Keratinocyte (primary cell): ENCODE results near the gene SSBP4. TPM values are rescaled to one million over a fixed set of nuclear protein-coding genes. Genes with fewer than 3 reads are reported as not detected.

Experiments
- DNase-seq: peaks from one replicate; pipeline ENCODE4 v3.0.0-alpha.2; 2011; ENCODE audit warnings: low read depth, missing footprints, low spot score
- FAIRE-seq: peaks from 2 replicates; lab custom pipeline; 2011; peaks lifted over from hg19 to GRCh38; lab: Jason Lieb, UNC
- H2AFZ ChIP-seq: 2 replicates; pipeline ENCODE4 v1.6.0; 2012; ENCODE audit warnings: low read length, control low read depth, inconsistent platforms; ENCODE audit not compliant: control insufficient read depth
- H3K27ac ChIP-seq: 2 replicates; pipeline ENCODE4 v1.5.1; 2011; ENCODE audit warnings: low read length; ENCODE audit not compliant: control insufficient read depth, insufficient read depth
- H3K27me3 ChIP-seq: 3 replicates; pipeline ENCODE4 v1.6.0; 2011; ENCODE audit warnings: low read length; ENCODE audit not compliant: control insufficient read depth, insufficient read depth; ENCODE audit errors: extremely low read depth
- H3K36me3 ChIP-seq, 2 experiments: 2 replicates in 1 of 2; 3 replicates in 1 of 2; pipeline ENCODE4 v1.5.1; 2011; ENCODE audit warnings: low read length in 2 of 2, mild to moderate bottlenecking in 1 of 2; ENCODE audit not compliant: control insufficient read depth in 2 of 2, insufficient read depth in 2 of 2; ENCODE audit errors: extremely low read depth in 1 of 2
- H3K4me1 ChIP-seq: 3 replicates; pipeline ENCODE4 v1.5.1; 2011; ENCODE audit warnings: low read length; ENCODE audit not compliant: control insufficient read depth, insufficient read depth; ENCODE audit errors: extremely low read depth
- H3K4me2 ChIP-seq: 3 replicates; pipeline ENCODE4 v1.6.0; 2011; ENCODE audit warnings: low read depth, low read length; ENCODE audit not compliant: control insufficient read depth, insufficient read depth; ENCODE audit errors: extremely low read depth
- H3K4me3 ChIP-seq, 3 experiments: fragments of 200-600 bp in 1 of 3; sonication (generic) in 1 of 3; 2 replicates in 2 of 3; 3 replicates in 1 of 3; pipeline ENCODE4 v1.5.1; 2011 to 2016; ENCODE audit warnings: low read length in 3 of 3, mild to moderate bottlenecking in 3 of 3, control low read depth in 2 of 3, inconsistent platforms in 1 of 3, low read depth in 1 of 3, mixed read lengths in 1 of 3, mixed run types in 1 of 3, moderate library complexity in 1 of 3; ENCODE audit not compliant: control insufficient read depth in 2 of 3, insufficient read depth in 2 of 3; ENCODE audit errors: extremely low read depth in 1 of 3
- H3K79me2 ChIP-seq: 2 replicates; pipeline ENCODE4 v1.6.0; 2012; ENCODE audit warnings: low read length; ENCODE audit not compliant: control insufficient read depth, insufficient read depth
- H3K9ac ChIP-seq: 3 replicates; pipeline ENCODE4 v1.6.0; 2011; ENCODE audit warnings: low read length; ENCODE audit not compliant: control insufficient read depth, insufficient read depth; ENCODE audit errors: extremely low read depth
- H3K9me1 ChIP-seq: 3 replicates; pipeline ENCODE4 v1.6.0; 2011; ENCODE audit warnings: low read length; ENCODE audit not compliant: control insufficient read depth, insufficient read depth; ENCODE audit errors: extremely low read depth
- H3K9me3 ChIP-seq: 2 replicates; pipeline ENCODE4 v1.5.1; 2012; ENCODE audit warnings: low read depth, low read length; ENCODE audit not compliant: control insufficient read depth
- H4K20me1 ChIP-seq: 3 replicates; pipeline ENCODE4 v1.6.0; 2011; ENCODE audit warnings: low read length; ENCODE audit not compliant: control insufficient read depth, insufficient read depth; ENCODE audit errors: extremely low read depth
- EZH2 ChIP-seq: IDR thresholded peaks from one replicate; pipeline ENCODE4 v1.6.1; 2012; ENCODE audit warnings: inconsistent platforms, mild to moderate bottlenecking, low read length, moderate library complexity
- dilution Hi-C: fragments of 300-500 bp; cut with MboI; formaldehyde crosslinking; loops from one replicate; pipeline ENCODE4 v1.7.0; 2020; ENCODE audit warnings: low sequenced_read_pairs; ENCODE audit not compliant: extremely low pct_ligation_motif_present
- polyA plus RNA-seq, 5 experiments: library from polyadenylated mRNA; depleted of rRNA in 3 of 5; stranded (reverse) in 3 of 5; stranded (forward) in 1 of 5; unstranded in 1 of 5; fragments of >200 nt; gene quantifications; 1 replicate in 1 of 5; 2 replicates in 3 of 5; 3 replicates in 1 of 5; pipeline versions ENCODE4 v1.2.1 to v1.2.3, GENCODE V29; 2011 to 2012; ENCODE audit warnings: missing spikeins in 2 of 5, low read depth in 1 of 5, low replicate concordance in 1 of 5
- TF ChIP-seq, protein P1 (sequence below), 3 experiments: IDR thresholded peaks in 1 of 3; conservative IDR thresholded peaks in 1 of 3; optimal IDR thresholded peaks in 1 of 3; 2 replicates in 2 of 3; 3 replicates in 1 of 3; pipeline versions ENCODE3 to v1.5.1; 2011; ENCODE audit warnings: low read length in 3 of 3, mild to moderate bottlenecking in 3 of 3, moderate library complexity in 2 of 3, control low read depth in 1 of 3, inconsistent platforms in 1 of 3; ENCODE audit not compliant: insufficient read depth in 2 of 3; ENCODE audit errors: extremely low read depth in 1 of 3

The SSBP4 gene
- polyA plus RNA-seq, 1 donor (not counting 4 experiments of a cell fraction or from before 2014, with no cell fraction given): 7.5 TPM

DNA sequence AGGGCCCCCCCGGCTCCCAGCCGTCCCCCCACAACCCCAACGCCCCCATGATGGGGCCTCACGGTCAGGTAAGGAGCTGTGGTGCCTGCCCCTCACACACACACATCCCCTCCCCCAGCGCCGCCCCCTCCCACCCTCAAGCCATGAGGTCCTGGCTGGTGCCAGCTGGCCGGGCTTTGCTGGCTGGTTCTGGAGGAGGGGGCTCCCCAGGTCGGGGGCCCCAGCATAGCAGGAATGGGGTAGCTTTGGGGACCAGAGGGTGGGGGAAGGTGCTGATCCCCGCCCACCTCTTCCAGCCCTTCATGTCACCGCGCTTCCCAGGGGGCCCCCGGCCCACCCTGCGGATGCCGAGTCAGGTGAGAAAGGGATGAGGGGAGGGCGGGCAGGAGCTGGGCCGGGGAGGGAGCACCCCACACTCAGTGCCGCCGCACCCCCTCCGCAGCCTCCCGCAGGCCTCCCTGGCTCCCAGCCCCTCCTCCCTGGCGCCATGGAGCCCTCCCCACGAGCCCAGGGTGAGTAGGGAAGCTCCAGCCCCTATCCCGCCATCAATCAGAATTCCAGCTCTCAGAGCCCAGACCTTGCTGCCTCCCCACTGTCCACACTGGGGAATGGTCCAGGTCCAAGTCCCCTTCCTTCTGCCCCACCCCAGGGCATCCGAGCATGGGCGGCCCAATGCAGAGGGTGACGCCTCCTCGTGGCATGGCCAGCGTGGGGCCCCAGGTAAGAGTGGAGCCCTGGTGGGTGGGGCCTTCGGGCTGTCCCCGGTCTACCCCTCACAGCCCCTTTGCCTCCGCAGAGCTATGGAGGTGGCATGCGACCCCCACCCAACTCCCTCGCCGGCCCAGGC is 12.4 kb downstream of the SSBP4 start:
- Histone ChIP-seq H3K9me1 (no peaks in the 10 kb centered on the region), H3K4me2 (no peak overlapping the region), H3K9ac (no peak overlapping the region), H4K20me1 (peaks cover 2% of the 10 kb centered on the region), H3K36me3 (peaks cover 0 to 1% of the 10 kb centered on the region in 2 experiments), H3K4me1 (peaks cover 2% of the 10 kb centered on the region), H3K27ac (no peak overlapping the region), H3K79me2 (no peaks in the 10 kb centered on the region), H2AFZ (no peak overlapping the region), H3K4me3 (no peak overlapping the region), H3K27me3 (no peaks in the 10 kb centered on the region), H3K9me3 (no peaks in the 10 kb centered on the region)
- TF ChIP-seq EZH2: no peak
- TF ChIP-seq, protein P1, sequence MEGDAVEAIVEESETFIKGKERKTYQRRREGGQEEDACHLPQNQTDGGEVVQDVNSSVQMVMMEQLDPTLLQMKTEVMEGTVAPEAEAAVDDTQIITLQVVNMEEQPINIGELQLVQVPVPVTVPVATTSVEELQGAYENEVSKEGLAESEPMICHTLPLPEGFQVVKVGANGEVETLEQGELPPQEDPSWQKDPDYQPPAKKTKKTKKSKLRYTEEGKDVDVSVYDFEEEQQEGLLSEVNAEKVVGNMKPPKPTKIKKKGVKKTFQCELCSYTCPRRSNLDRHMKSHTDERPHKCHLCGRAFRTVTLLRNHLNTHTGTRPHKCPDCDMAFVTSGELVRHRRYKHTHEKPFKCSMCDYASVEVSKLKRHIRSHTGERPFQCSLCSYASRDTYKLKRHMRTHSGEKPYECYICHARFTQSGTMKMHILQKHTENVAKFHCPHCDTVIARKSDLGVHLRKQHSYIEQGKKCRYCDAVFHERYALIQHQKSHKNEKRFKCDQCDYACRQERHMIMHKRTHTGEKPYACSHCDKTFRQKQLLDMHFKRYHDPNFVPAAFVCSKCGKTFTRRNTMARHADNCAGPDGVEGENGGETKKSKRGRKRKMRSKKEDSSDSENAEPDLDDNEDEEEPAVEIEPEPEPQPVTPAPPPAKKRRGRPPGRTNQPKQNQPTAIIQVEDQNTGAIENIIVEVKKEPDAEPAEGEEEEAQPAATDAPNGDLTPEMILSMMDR (optimal IDR thresholded peaks at IDR 0.05 in 1 of 3, IDR thresholded peaks at IDR 0.05 in 1 of 3, conservative IDR thresholded peaks at IDR 0.05 in 1 of 3; ENCODE audit: extremely low read depth in 1 of 3, insufficient read depth in 2 of 3, low read length in 3 of 3): no peak
- dilution Hi-C loops: no loop called here
- no peak for DNase-seq
- no peak for FAIRE-seq

DNA sequence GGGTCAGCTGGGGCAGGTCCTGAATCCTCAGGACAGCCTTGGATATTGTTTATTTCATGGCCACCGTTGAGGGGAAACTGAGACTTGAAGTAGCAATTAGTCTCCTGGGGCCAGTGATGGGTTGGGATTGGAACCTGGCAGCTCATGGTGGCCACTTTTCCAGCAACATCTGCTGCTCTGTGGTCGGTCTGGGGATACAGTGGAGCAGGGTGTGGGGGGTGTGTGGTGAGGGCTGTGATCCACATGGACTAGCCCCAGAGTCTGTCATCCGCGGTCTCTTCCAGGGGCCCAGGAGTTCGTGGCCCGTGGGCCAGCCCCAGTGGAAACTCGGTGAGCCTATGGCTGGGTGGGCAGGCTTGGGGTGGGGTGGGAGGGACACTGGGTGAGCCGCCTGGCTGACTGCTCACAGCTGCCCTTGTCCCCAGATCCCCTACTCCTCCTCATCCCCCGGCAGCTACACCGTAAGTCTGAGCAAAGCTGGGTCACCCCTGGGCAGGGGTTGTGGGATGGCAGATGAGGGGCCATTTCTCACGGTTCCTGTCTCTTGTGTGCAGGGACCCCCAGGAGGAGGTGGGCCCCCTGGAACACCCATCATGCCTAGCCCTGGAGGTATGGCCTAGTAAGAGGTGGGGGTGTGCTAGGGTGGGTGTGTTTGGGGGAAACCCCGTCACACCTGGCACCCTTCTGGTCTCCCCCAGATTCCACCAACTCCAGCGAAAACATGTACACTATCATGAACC is 13.2 kb downstream of the SSBP4 start:
- Histone ChIP-seq H4K20me1 (no peaks in the 10 kb centered on the region), H2AFZ (no peak overlapping the region), H3K27me3 (no peaks in the 10 kb centered on the region), H3K9me3 (no peaks in the 10 kb centered on the region), H3K4me3 (no peak overlapping the region), H3K9me1 (no peaks in the 10 kb centered on the region), H3K4me1 (peaks cover 2% of the 10 kb centered on the region), H3K9ac (no peak overlapping the region), H3K27ac (no peak overlapping the region), H3K79me2 (no peaks in the 10 kb centered on the region), H3K4me2 (no peak overlapping the region), H3K36me3 (peaks cover 0 to 1% of the 10 kb centered on the region in 2 experiments)
- TF ChIP-seq EZH2: no peak
- TF ChIP-seq, protein P1 (optimal IDR thresholded peaks at IDR 0.05 in 1 of 3, IDR thresholded peaks at IDR 0.05 in 1 of 3, conservative IDR thresholded peaks at IDR 0.05 in 1 of 3; ENCODE audit: extremely low read depth in 1 of 3, insufficient read depth in 2 of 3, low read length in 3 of 3): no peak
- FAIRE-seq (no peak), DNase-seq (no peak)
- dilution Hi-C loops: no loop called here
